HG03342 (cell line): ENCODE results near the gene DMBT1.

Experiments used
- ATAC-seq: cut with Tn5 transposase; IDR thresholded peaks from one replicate; pipeline ENCODE4 v1.9.1; 2021; ENCODE audit warnings: mild to moderate bottlenecking, moderate library complexity; ENCODE audit not compliant: unreplicated experiment

Gene DMBT1

GRCh38 chr10:122548407-122549085, 12.0 kb upstream of the DMBT1 start:
- no peak for ATAC-seq

GRCh38 chr10:122549636-122550035, 10.9 kb upstream of the DMBT1 start:
- ATAC-seq: no peak

GRCh38 chr10:122550427-122550826, 10.1 kb upstream of the DMBT1 start:
- ATAC-seq: no peak

- ATAC-seq: no peak
These were observed 9.6 kb upstream of the DMBT1 start for GRCh38 chr10:122550983-122551382.

GRCh38 chr10:122551450-122551849, 9.1 kb upstream of the DMBT1 start:
- no peak for ATAC-seq

- no peak for ATAC-seq
These were observed 7.2 kb upstream of the DMBT1 start for GRCh38 chr10:122553341-122553740.

- no peak for ATAC-seq
These were observed 6.2 kb upstream of the DMBT1 start for GRCh38 chr10:122554131-122555036.

GRCh38 chr10:122555442-122555841, 5.1 kb upstream of the DMBT1 start:
- ATAC-seq: no peak

GRCh38 chr10:122557516-122557915, 3.0 kb upstream of the DMBT1 start:
- no peak for ATAC-seq

GRCh38 chr10:122558452-122558851, 2.1 kb upstream of the DMBT1 start:
- ATAC-seq: no peak

GRCh38 chr10:122559228-122559627, 1.3 kb upstream of the DMBT1 start:
- ATAC-seq: no peak

GRCh38 chr10:122561212-122561611, 658 bp downstream of the DMBT1 start:
- no peak for ATAC-seq

GRCh38 chr10:122561792-122562191, 1.2 kb downstream of the DMBT1 start:
- ATAC-seq: no peak

- no peak for ATAC-seq
These were observed 4.4 kb downstream of the DMBT1 start for GRCh38 chr10:122564980-122565379.

GRCh38 chr10:122565766-122566206, 5.2 kb downstream of the DMBT1 start:
- ATAC-seq: no peak

GRCh38 chr10:122566632-122567031, 6.1 kb downstream of the DMBT1 start:
- no peak for ATAC-seq

GRCh38 chr10:122567056-122567660, 6.6 kb downstream of the DMBT1 start:
- ATAC-seq: no peak

- no peak for ATAC-seq
These were observed 8.0 kb downstream of the DMBT1 start for GRCh38 chr10:122568551-122568950.

- ATAC-seq: no peak
These were observed 10.4 kb downstream of the DMBT1 start for GRCh38 chr10:122570920-122571319.

GRCh38 chr10:122571892-122572291, 11.3 kb downstream of the DMBT1 start:
- no peak for ATAC-seq

GRCh38 chr10:122575776-122576175, 15.2 kb downstream of the DMBT1 start:
- ATAC-seq: no peak

GRCh38 chr10:122576291-122576690, 15.7 kb downstream of the DMBT1 start:
- no peak for ATAC-seq
